Stomach (tissue), 9 donors: Measurements from ENCODE around the gene ATXN1. TPM values are rescaled to one million over a fixed set of nuclear protein-coding genes. Genes with fewer than 3 reads are reported as not detected.
A peak's percentile ranks its signal among the peaks of the same experiment; 100 is the strongest.
"Not testable (repeated sequence)": the region's sequence is repeated elsewhere in the genome, so short reads cannot be mapped to it uniquely, and the experiment has no call there.

Source experiments
- DNase-seq, 2 donors: peaks; one replicate each; pipeline versions ENCODE4 v3.0.0 to v3.0.0-alpha.2; 2013 to 2019
- H3K27ac ChIP-seq, 5 donors: fragments of 200-600 bp in 4 of 5; sonication (generic) in 4 of 5; one replicate each; pipeline ENCODE4 v1.5.1; 2013 to 2019; ENCODE audit warnings: mild to moderate bottlenecking in 1 of 5, moderate library complexity in 1 of 5
- H3K27me3 ChIP-seq, 3 donors: fragments of 200-600 bp; sonication (generic); one replicate each; pipeline ENCODE4 v1.5.1; 2017 to 2019; ENCODE audit warnings: mixed run types in 1 of 3
- H3K36me3 ChIP-seq, 4 donors: fragments of 200-600 bp; sonication (generic); 1 replicate in 3 of 4; 2 replicates in 1 of 4; pipeline ENCODE4 v1.5.1; 2016 to 2019
- H3K4me1 ChIP-seq, 4 donors: fragments of 200-600 bp; sonication (generic); one replicate each; pipeline ENCODE4 v1.5.1; 2016 to 2019
- H3K4me3 ChIP-seq, 4 donors: fragments of 200-600 bp; sonication (generic) in 3 of 4; one replicate each; pipeline ENCODE4 v1.5.1; 2016 to 2019; ENCODE audit warnings: mild to moderate bottlenecking in 1 of 4
- H3K9me3 ChIP-seq, 4 donors: fragments of 200-600 bp; sonication (generic); one replicate each; pipeline ENCODE4 v1.5.1; 2016 to 2019
- EP300 ChIP-seq: sonication (generic); formaldehyde crosslinking; IDR thresholded peaks from one replicate; pipeline ENCODE4 v1.6.1; 2017; ENCODE audit warnings: antibody characterized with exemption
- POLR2A ChIP-seq, 4 donors: fragments of 450-650 bp; IDR thresholded peaks; one replicate each; pipeline ENCODE4 v1.6.1; 2016; ENCODE audit warnings: antibody characterized with exemption in 4 of 4, control low read depth in 2 of 4, mild to moderate bottlenecking in 1 of 4, moderate library complexity in 1 of 4
- POLR2AphosphoS5 ChIP-seq, 3 donors: sonication (generic); formaldehyde crosslinking; IDR thresholded peaks; one replicate each; pipeline ENCODE4 v1.6.1; 2016; ENCODE audit warnings: antibody characterized with exemption in 3 of 3
- WGBS, 5 donors: extraction: QIAGEN DNeasy Blood & Tissue Kit in 3 of 5; methylation state at CpG; one replicate each; pipeline versions ENCODE4 v1.1.5 to v1.1.7; 2013 to 2018; 5-methylcytosine and 5-hydroxymethylcytosine counted together
- intact Hi-C: fragments of 100-400 bp; cut with DNase I; formaldehyde crosslinking; loops from one replicate; pipeline ENCODE4 v1.15.1; 2023; ENCODE audit warnings: low total_unique reads
- polyA plus RNA-seq, 3 donors: library from polyadenylated mRNA; stranded (reverse); fragments of 200-250 nt; gene quantifications; one replicate each; pipeline ENCODE4 v1.2.3, GENCODE V29; 2013
- total RNA-seq, 5 donors: library from RNA; depleted of rRNA; stranded (reverse); fragments of >200 nt; gene quantifications; one replicate each; pipeline versions ENCODE4 v1.1.0 to v1.2.3, GENCODE V29; 2014 to 2016
- TF ChIP-seq, protein P1 (sequence below), 7 experiments: fragments of 450-650 bp in 4 of 7; fragments of 200-600 bp in 3 of 7; sonication (generic) in 3 of 7; IDR thresholded peaks; one replicate each; pipeline ENCODE4 v1.5.1; 2016 to 2019; ENCODE audit warnings: antibody characterized with exemption in 7 of 7, control low read depth in 2 of 7, mild to moderate bottlenecking in 1 of 7
- donor health status: healthy with polysubstance abuse.
- donor health status: Bipolar disorder and iron deficiency.
- donor health status: healthy.

Gene ATXN1
- total and polyA plus RNA-seq, 8 donors = 5.2 to 106 (median 39.0) TPM

- Histone ChIP-seq H3K4me1 (peaks cover 0 to 34% (median 15%) of the 10 kb centered on the region in 4 donors), H3K4me3 (no peak overlapping the region), H3K36me3 (no peaks in the 10 kb centered on the region), H3K27ac (no peak overlapping the region), H3K9me3 (no peaks in the 10 kb centered on the region), H3K27me3 (no peaks in the 10 kb centered on the region)
- peak in 1 of 2 donors; percentile 30 for DNase-seq
- 63 to 73% (median 69%) methylated on average over 6 of the region's 6 CpGs for WGBS, 5 donors
- intact Hi-C loops = no loop called here
- TF ChIP-seq, protein P1, sequence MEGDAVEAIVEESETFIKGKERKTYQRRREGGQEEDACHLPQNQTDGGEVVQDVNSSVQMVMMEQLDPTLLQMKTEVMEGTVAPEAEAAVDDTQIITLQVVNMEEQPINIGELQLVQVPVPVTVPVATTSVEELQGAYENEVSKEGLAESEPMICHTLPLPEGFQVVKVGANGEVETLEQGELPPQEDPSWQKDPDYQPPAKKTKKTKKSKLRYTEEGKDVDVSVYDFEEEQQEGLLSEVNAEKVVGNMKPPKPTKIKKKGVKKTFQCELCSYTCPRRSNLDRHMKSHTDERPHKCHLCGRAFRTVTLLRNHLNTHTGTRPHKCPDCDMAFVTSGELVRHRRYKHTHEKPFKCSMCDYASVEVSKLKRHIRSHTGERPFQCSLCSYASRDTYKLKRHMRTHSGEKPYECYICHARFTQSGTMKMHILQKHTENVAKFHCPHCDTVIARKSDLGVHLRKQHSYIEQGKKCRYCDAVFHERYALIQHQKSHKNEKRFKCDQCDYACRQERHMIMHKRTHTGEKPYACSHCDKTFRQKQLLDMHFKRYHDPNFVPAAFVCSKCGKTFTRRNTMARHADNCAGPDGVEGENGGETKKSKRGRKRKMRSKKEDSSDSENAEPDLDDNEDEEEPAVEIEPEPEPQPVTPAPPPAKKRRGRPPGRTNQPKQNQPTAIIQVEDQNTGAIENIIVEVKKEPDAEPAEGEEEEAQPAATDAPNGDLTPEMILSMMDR (IDR thresholded peaks at IDR 0.05) = no peak
- TF ChIP-seq POLR2A (IDR thresholded peaks at IDR 0.05) (no peak), POLR2AphosphoS5 (IDR thresholded peaks at IDR 0.05) (no peak), EP300 (no peak)
These were observed 140.3 kb downstream of the ATXN1 start for GRCh38 chr6:16621002-16621401.

DNA sequence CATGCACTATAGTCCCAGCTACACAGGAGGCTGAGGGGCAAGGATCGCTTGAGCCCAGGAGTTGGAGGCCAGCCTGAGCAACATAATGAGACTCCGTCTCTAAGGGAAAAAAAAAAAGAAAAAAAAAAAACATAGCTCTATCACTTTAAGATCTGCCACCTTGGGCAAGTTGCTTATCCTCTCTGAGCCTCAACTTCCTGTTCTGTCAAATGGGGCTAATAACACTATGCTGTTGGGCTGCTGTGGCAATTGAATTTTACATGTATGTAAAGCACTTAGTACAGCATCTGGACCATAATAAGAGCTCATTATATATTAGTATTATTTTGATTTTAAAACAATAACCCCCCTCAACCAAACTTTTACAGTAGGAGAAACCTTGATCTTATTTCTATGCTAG, 141.5 kb downstream of the ATXN1 start:
- Histone ChIP-seq H3K36me3 (no peaks in the 10 kb centered on the region), H3K4me3 (no peak overlapping the region), H3K27me3 (no peaks in the 10 kb centered on the region), H3K9me3 (no peaks in the 10 kb centered on the region), H3K27ac (no peak overlapping the region), H3K4me1 (peaks cover 0 to 22% (median 6%) of the 10 kb centered on the region in 4 donors)
- TF ChIP-seq POLR2A (IDR thresholded peaks at IDR 0.05) (no peak), EP300 (no peak), POLR2AphosphoS5 (IDR thresholded peaks at IDR 0.05) (no peak)
- intact Hi-C loops = no loop called here
- 87 to 94% (median 90%) methylated on average over 2 of the region's 2 CpGs for WGBS, 5 donors
- no peak for DNase-seq

DNA sequence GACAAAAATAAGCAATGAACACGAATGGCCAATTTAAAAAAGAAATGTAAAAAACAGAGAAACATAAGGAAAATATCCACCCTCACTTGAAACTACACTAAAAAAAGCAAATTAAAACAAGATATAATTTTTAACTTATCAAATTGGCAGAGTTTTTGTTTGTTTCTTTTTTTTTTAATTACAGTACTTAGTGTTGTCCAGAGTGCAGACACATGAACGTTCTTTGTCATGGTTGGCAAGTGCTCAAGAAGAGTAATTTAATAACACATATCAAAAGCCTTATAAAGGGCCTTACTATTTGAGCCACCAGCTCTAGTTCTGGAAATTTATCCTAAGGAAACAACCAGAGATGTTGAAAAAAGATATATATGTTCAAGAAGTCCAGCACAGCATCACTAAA, 142.3 kb downstream of the ATXN1 start:
- intact Hi-C loops = no loop called here
- Histone ChIP-seq H3K4me1 (peaks cover 0 to 18% (median 5%) of the 10 kb centered on the region in 4 donors), H3K27me3 (no peaks in the 10 kb centered on the region), H3K36me3 (no peaks in the 10 kb centered on the region), H3K27ac (no peak overlapping the region), H3K4me3 (no peak overlapping the region), H3K9me3 (no peaks in the 10 kb centered on the region)
- WGBS, 5 donors = 45 to 62% (median 46%) methylated on average over 2 of the region's 2 CpGs
- DNase-seq = no peak
- TF ChIP-seq, protein P1 (IDR thresholded peaks at IDR 0.05) = no peak
- TF ChIP-seq POLR2AphosphoS5 (IDR thresholded peaks at IDR 0.05) (no peak), EP300 (no peak), POLR2A (IDR thresholded peaks at IDR 0.05) (no peak)

GRCh38 chr6:16615215-16615614, 146.0 kb downstream of the ATXN1 start:
- H3K9me3 ChIP-seq, H3K4me1 ChIP-seq, H3K36me3 ChIP-seq, DNase-seq, intact Hi-C loops, H3K4me3 ChIP-seq, H3K27ac ChIP-seq, H3K27me3 ChIP-seq: not testable (repeated sequence)
- 82 to 100% (median 97%) methylated on average over 3 to 4 of the region's 6 CpGs for WGBS, 5 donors

DNA sequence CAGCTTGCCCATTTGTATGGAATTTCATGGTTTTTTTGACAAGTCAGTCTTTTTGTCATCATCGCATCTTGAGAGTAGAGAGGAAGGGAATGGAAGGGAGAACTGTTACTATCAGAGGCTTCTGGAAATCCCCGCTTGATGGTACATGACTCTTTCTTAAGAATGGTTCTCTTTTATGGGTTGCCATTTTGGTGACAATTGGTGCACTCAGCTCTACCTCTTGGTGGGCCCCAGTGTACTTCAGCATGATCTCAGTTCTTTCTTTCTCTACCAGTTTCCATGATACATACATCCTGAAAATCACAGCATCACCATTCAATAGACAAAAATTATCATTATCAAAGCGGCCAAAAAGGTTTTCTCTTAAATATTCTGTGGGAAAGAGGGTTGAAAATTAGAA, 147.1 kb downstream of the ATXN1 start:
- intact Hi-C loops, H3K36me3 ChIP-seq, H3K4me3 ChIP-seq: not testable (repeated sequence)

GRCh38 chr6:16613504-16613903, 147.8 kb downstream of the ATXN1 start:
- H3K36me3 ChIP-seq, H3K4me3 ChIP-seq, H3K9me3 ChIP-seq, intact Hi-C loops, DNase-seq, H3K27ac ChIP-seq, H3K27me3 ChIP-seq, H3K4me1 ChIP-seq: not testable (repeated sequence)
- 93 to 98% (median 98%) methylated on average over 2 of the region's 2 CpGs for WGBS, 5 donors

More for the DNA sequence above, 147.1 kb downstream of the ATXN1 start:
- DNase-seq, H3K4me1 ChIP-seq, H3K27ac ChIP-seq, H3K27me3 ChIP-seq, H3K9me3 ChIP-seq: not testable (repeated sequence)
- 67 to 100% (median 96%) methylated on average over 1 to 3 of the region's 3 CpGs for WGBS, 5 donors
